HG02870 (cell line): ENCODE measurements around the gene EOGT.
A peak's percentile ranks its signal among the peaks of the same experiment; 100 is the strongest.

ENCODE experiments used
- ATAC-seq: cut with Tn5 transposase; IDR thresholded peaks from one replicate; pipeline ENCODE4 v1.9.1; 2021; ENCODE audit warnings: mild to moderate bottlenecking, moderate library complexity; ENCODE audit not compliant: unreplicated experiment

The EOGT gene

GRCh38 chr3:69013253-69014021 is at the start of gene EOGT:
Gene EOGT, minus strand, starts transcription at chr3:69013684. Its CDS starts 3,838 bp downstream, at chr3:69009846.
- ATAC-seq = peak; percentile 84

GRCh38 chr3:69059688-69060087 is 46.2 kb upstream of the EOGT start:
- no peak for ATAC-seq

GRCh38 chr3:69058947-69059224 is 45.4 kb upstream of the EOGT start:
- no peak for ATAC-seq

GRCh38 chr3:69058180-69058946 is 44.9 kb upstream of the EOGT start:
- ATAC-seq = peak; percentile 96

GRCh38 chr3:69052472-69052898 is 39.0 kb upstream of the EOGT start:
- ATAC-seq = peak; percentile 6

- peak; percentile 96 for ATAC-seq
Observed at GRCh38 chr3:69051756-69052471, 38.4 kb upstream of the EOGT start, which contains the start of gene TMF1. Gene TMF1, minus strand, starts transcription at chr3:69052333. Its CDS starts 247 bp downstream, at chr3:69052086.

- no peak for ATAC-seq
Observed at GRCh38 chr3:69048990-69049389, 35.5 kb upstream of the EOGT start.

- no peak for ATAC-seq
Observed at GRCh38 chr3:69044608-69045007, 31.1 kb upstream of the EOGT start.

GRCh38 chr3:69033470-69033869 is 20.0 kb upstream of the EOGT start:
- ATAC-seq = no peak

- ATAC-seq = no peak
Observed at GRCh38 chr3:69032737-69033136, 19.3 kb upstream of the EOGT start.

GRCh38 chr3:69032142-69032541 is 18.7 kb upstream of the EOGT start:
- ATAC-seq = no peak

- no peak for ATAC-seq
Observed at GRCh38 chr3:69031635-69032034, 18.2 kb upstream of the EOGT start.

GRCh38 chr3:69020857-69021256 is 7.4 kb upstream of the EOGT start:
- no peak for ATAC-seq

GRCh38 chr3:69020424-69020823 is 6.9 kb upstream of the EOGT start:
- ATAC-seq = no peak

- ATAC-seq = no peak
Observed at GRCh38 chr3:69016901-69017300, 3.4 kb upstream of the EOGT start.

GRCh38 chr3:69016102-69016501 is 2.6 kb upstream of the EOGT start:
- no peak for ATAC-seq

- ATAC-seq = no peak
Observed at GRCh38 chr3:69014022-69014580, 617 bp upstream of the EOGT start.

- peak; percentile 34 for ATAC-seq
Observed at GRCh38 chr3:69012800-69013252, 658 bp downstream of the EOGT start.

GRCh38 chr3:69012100-69012799 is 1.2 kb downstream of the EOGT start:
- ATAC-seq = no peak

- no peak for ATAC-seq
Observed at GRCh38 chr3:69011096-69011730, 2.3 kb downstream of the EOGT start.
